ENCODE data around the gene BEGAIN. TPM values are rescaled to one million over a fixed set of nuclear protein-coding genes. Genes with fewer than 3 reads are reported as not detected.

The BEGAIN gene
- polyA plus RNA-seq, 1 experiment, result 0.16 TPM

GRCh38 chr14:100623557-100623956, 36.3 kb upstream of the BEGAIN start:
- POLR2A ChIA-PET, result no interaction called here
- Histone ChIP-seq H3K9me3 (ENCODE audit: control insufficient read depth, insufficient read depth, low read length) (no peaks in the 10 kb centered on the region), H3K4me3 (ENCODE audit: low read depth, low read length) (no peak overlapping the region), H3K27me3 (ENCODE audit: control insufficient read depth, insufficient read depth, low read length) (peaks cover 51% of the 10 kb centered on the region), H3K27ac (ENCODE audit: low read depth, low read length) (no peak overlapping the region)
- CTCF ChIA-PET, result no interaction called here
- DNase-seq (ENCODE audit: low read depth, low spot score), result no peak
- TF ChIP-seq CTCF (IDR thresholded peaks at IDR 0.05; ENCODE audit: low read depth, low read length), result no peak

GRCh38 chr14:100622708-100623485, 35.7 kb upstream of the BEGAIN start:
- CTCF ChIA-PET, result no interaction called here
- DNase-seq (ENCODE audit: low read depth, low spot score), result no peak
- POLR2A ChIA-PET, result no interaction called here
- Histone ChIP-seq H3K27me3 (ENCODE audit: control insufficient read depth, insufficient read depth, low read length) (peaks cover 56% of the 10 kb centered on the region), H3K27ac (ENCODE audit: low read depth, low read length) (no peak overlapping the region), H3K4me3 (ENCODE audit: low read depth, low read length) (no peak overlapping the region), H3K9me3 (ENCODE audit: control insufficient read depth, insufficient read depth, low read length) (no peaks in the 10 kb centered on the region)
- TF ChIP-seq CTCF (IDR thresholded peaks at IDR 0.05; ENCODE audit: low read depth, low read length), result no peak

- Histone ChIP-seq H3K27me3 (ENCODE audit: control insufficient read depth, insufficient read depth, low read length) (peaks cover 60% of the 10 kb centered on the region), H3K27ac (ENCODE audit: low read depth, low read length) (no peak overlapping the region), H3K4me3 (ENCODE audit: low read depth, low read length) (no peak overlapping the region), H3K9me3 (ENCODE audit: control insufficient read depth, insufficient read depth, low read length) (no peaks in the 10 kb centered on the region)
- no peak for DNase-seq (ENCODE audit: low read depth, low spot score)
- ChIA-PET CTCF (no interaction called here), POLR2A (no interaction called here)
- no peak for TF ChIP-seq CTCF (IDR thresholded peaks at IDR 0.05; ENCODE audit: low read depth, low read length)
Measured at GRCh38 chr14:100622224-100622623, 35.0 kb upstream of the BEGAIN start.

GRCh38 chr14:100621806-100622205, 34.6 kb upstream of the BEGAIN start:
- H3K4me3 ChIP-seq (ENCODE audit: low read depth, low read length), result no peak overlapping the region
- TF ChIP-seq CTCF (IDR thresholded peaks at IDR 0.05; ENCODE audit: low read depth, low read length), result no peak
- peaks cover 62% of the 10 kb centered on the region for H3K27me3 ChIP-seq (ENCODE audit: control insufficient read depth, insufficient read depth, low read length)
- CTCF ChIA-PET, result no interaction called here
- POLR2A ChIA-PET, result no interaction called here
- no peak overlapping the region for H3K27ac ChIP-seq (ENCODE audit: low read depth, low read length)
- no peak for DNase-seq (ENCODE audit: low read depth, low spot score)
- H3K9me3 ChIP-seq (ENCODE audit: control insufficient read depth, insufficient read depth, low read length), result no peaks in the 10 kb centered on the region

GRCh38 chr14:100620255-100621100, 33.3 kb upstream of the BEGAIN start:
- H3K27me3 ChIP-seq (ENCODE audit: control insufficient read depth, insufficient read depth, low read length), result peaks cover 64% of the 10 kb centered on the region
- H3K4me3 ChIP-seq (ENCODE audit: low read depth, low read length), result no peak overlapping the region
- ChIA-PET POLR2A (no interaction called here), CTCF (no interaction called here)
- H3K9me3 ChIP-seq (ENCODE audit: control insufficient read depth, insufficient read depth, low read length), result no peaks in the 10 kb centered on the region
- no peak for DNase-seq (ENCODE audit: low read depth, low spot score)
- no peak overlapping the region for H3K27ac ChIP-seq (ENCODE audit: low read depth, low read length)
- no peak for TF ChIP-seq CTCF (IDR thresholded peaks at IDR 0.05; ENCODE audit: low read depth, low read length)
